Naive thymus-derived CD8-positive, alpha-beta T cell (primary cell): ENCODE results near the gene GAS7. TPM values are rescaled to one million over a fixed set of nuclear protein-coding genes. Genes with fewer than 3 reads are reported as not detected.

Experiments used
- ATAC-seq, 2 donors: fragments of 150-1000 bp; cut with Tn5 transposase in 1 of 2; sonication (Bioruptor Pico), chemical (Tn5 transposase) in 1 of 2; 1 replicate in 1 of 2; 2 replicates in 1 of 2; pipeline ENCODE4 v1.10.0; 2021; ENCODE audit warnings: mild to moderate bottlenecking in 2 of 2, moderate library complexity in 2 of 2
- POLR2A ChIA-PET: fragments of 350-600 bp; sonication (Branson Sonifier 250); formaldehyde crosslinking; loops from one replicate; lab custom pipeline; 2021; ENCODE audit warnings: antibody characterized with exemption; lab: Charles Lee
- DNase-seq, 10 donors: peaks; one replicate each; pipeline versions ENCODE4 v3.0.0 to v3.0.0-alpha.2; 2020 to 2022
- H3K27ac Mint-ChIP-seq, 10 donors: one replicate each; pipeline ENCODE4 v1.8.0; 2020 to 2022; ENCODE audit warnings: mild to moderate bottlenecking in 10 of 10, mixed read lengths in 10 of 10, moderate library complexity in 4 of 10, inconsistent platforms in 1 of 10
- H3K27me3 Mint-ChIP-seq, 5 donors: one replicate each; pipeline ENCODE4 v1.8.0; 2021 to 2022; ENCODE audit warnings: mixed read lengths in 5 of 5
- H3K36me3 Mint-ChIP-seq, 3 donors: one replicate each; pipeline ENCODE4 v1.8.0; 2020 to 2022; ENCODE audit warnings: mixed read lengths in 3 of 3, mild to moderate bottlenecking in 2 of 3, inconsistent platforms in 1 of 3
- H3K4me1 Mint-ChIP-seq, 4 donors: one replicate each; pipeline ENCODE4 v1.8.0; 2021 to 2022; ENCODE audit warnings: mixed read lengths in 4 of 4
- H3K4me3 Mint-ChIP-seq, 10 donors: one replicate each; pipeline ENCODE4 v1.8.0; 2020 to 2022; ENCODE audit warnings: mild to moderate bottlenecking in 10 of 10, mixed read lengths in 10 of 10, moderate library complexity in 6 of 10, inconsistent platforms in 1 of 10
- H3K9me3 Mint-ChIP-seq, 9 donors: one replicate each; pipeline ENCODE4 v1.8.0; 2020 to 2022; ENCODE audit warnings: mixed read lengths in 9 of 9, mild to moderate bottlenecking in 3 of 9, inconsistent platforms in 1 of 9, moderate library complexity in 1 of 9
- polyA plus RNA-seq, 3 donors: library from polyadenylated mRNA; unstranded; fragments of 300-500 nt; fragmentation: Illumina TruSeq; gene quantifications; one replicate each; pipeline ENCODE4 v1.2.3, GENCODE V29; 2021
- total RNA-seq, 8 experiments: library from RNA in 2 of 8; stranded (reverse) in 2 of 8; gene quantifications; one replicate each; pipeline ENCODE4 v1.2.3 and lab custom pipeline; 2021 to 2026

GAS7 gene
- total and polyA plus RNA-seq, 5 experiments from 2014 or later: 0.05 to 2.1 (median 1.4) TPM; not detected in 1

- Mint-ChIP-seq H3K27me3 (peaks cover 9 to 37% (median 17%) of the 10 kb centered on the region in 5 donors), H3K4me1 (no peaks in the 10 kb centered on the region), H3K27ac (no peak overlapping the region), H3K9me3 (no peaks in the 10 kb centered on the region), H3K36me3 (no peaks in the 10 kb centered on the region), H3K4me3 (no peak overlapping the region)
- DNase-seq (no peak), ATAC-seq (no peak)
- POLR2A ChIA-PET: no interaction called here
These were observed 304.2 kb downstream of the GAS7 start for GRCh38 chr17:9894231-9894630.

DNA sequence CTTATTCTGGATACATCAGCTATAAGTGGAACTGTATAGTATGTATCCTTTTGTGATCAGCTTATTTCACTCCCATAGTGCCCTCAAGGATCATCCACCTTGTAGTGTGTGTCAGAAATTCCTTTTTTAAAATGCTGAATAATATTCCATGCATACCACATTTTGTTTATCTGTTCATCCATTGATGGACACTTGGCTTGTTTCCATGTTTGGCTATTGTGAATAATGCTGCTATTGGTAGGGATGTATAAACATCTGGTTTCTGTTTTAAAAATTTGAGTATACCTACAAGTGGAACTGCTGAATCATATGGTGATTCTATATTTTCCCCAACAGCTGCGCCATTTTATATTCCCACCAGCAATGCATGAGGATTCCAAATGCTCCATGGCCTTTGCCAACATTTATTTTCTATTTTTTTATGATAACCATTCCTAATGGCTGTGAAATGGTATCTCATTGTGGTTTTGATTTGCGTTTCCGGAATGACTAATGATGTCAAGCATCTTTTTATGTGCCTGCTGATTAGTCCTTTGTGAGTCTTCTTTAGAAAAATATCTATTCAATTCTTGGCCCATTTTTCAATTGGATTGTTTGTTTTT lies 304.9 kb downstream of the GAS7 start:
- Mint-ChIP-seq H3K27ac (no peak overlapping the region), H3K9me3 (no peaks in the 10 kb centered on the region), H3K4me3 (no peak overlapping the region), H3K27me3 (peaks cover 9 to 37% (median 15%) of the 10 kb centered on the region in 5 donors), H3K4me1 (no peaks in the 10 kb centered on the region), H3K36me3 (no peaks in the 10 kb centered on the region)
- POLR2A ChIA-PET: no interaction called here
- DNase-seq (no peak), ATAC-seq (no peak)

- Mint-ChIP-seq H3K4me1 (no peaks in the 10 kb centered on the region), H3K9me3 (peaks cover 0 to 2% (median 0%) of the 10 kb centered on the region in 9 donors), H3K27me3 (peaks cover 4 to 18% (median 11%) of the 10 kb centered on the region in 5 donors), H3K36me3 (no peaks in the 10 kb centered on the region), H3K4me3 (no peak overlapping the region), H3K27ac (no peak overlapping the region)
- ATAC-seq: no peak
- no peak for DNase-seq
- POLR2A ChIA-PET: no interaction called here
These were observed 308.3 kb downstream of the GAS7 start for GRCh38 chr17:9890124-9890523.

- no peak for DNase-seq
- Mint-ChIP-seq H3K36me3 (peaks cover 0 to 8% (median 0%) of the 10 kb centered on the region in 3 donors), H3K27ac (no peak overlapping the region), H3K4me3 (no peak overlapping the region), H3K27me3 (peaks cover 0 to 9% (median 5%) of the 10 kb centered on the region in 5 donors), H3K9me3 (peaks cover 2 to 18% (median 14%) of the 10 kb centered on the region in 9 donors), H3K4me1 (no peaks in the 10 kb centered on the region)
- no peak for ATAC-seq
- POLR2A ChIA-PET: no interaction called here
These were observed 310.9 kb downstream of the GAS7 start for GRCh38 chr17:9887508-9887907.

- Mint-ChIP-seq H3K4me1 (no peaks in the 10 kb centered on the region), H3K9me3 (peaks cover 6 to 30% (median 22%) of the 10 kb centered on the region in 9 donors), H3K27me3 (peaks cover 0 to 6% (median 3%) of the 10 kb centered on the region in 5 donors), H3K27ac (no peak overlapping the region), H3K4me3 (no peak overlapping the region), H3K36me3 (peaks cover 0 to 18% (median 0%) of the 10 kb centered on the region in 3 donors)
- ATAC-seq (no peak), DNase-seq (no peak)
- POLR2A ChIA-PET: no interaction called here
These were observed 312.1 kb downstream of the GAS7 start for GRCh38 chr17:9886141-9886930.

DNA sequence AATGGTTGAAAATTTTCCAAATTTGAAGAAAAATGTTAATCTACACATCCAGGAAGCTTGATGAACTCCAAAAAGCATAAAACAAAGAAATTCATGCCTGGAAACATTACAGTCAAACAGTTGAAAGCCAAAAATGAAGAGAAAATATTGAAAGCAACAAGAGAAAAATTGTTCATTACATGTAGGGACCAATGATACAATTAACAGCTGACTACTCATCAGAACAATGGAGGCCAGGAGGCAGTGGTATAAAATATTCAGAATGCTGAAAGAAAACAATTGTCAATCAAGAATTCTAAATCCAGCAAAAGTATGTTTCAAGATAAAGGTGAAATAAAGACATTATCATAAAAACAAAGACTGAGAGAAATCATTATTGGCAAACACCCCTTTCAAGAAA lies 315.0 kb downstream of the GAS7 start:
- Mint-ChIP-seq H3K27me3 (peaks cover 0 to 12% (median 0%) of the 10 kb centered on the region in 5 donors), H3K9me3 (peaks cover 6 to 42% (median 29%) of the 10 kb centered on the region in 9 donors), H3K4me1 (no peaks in the 10 kb centered on the region), H3K4me3 (no peak overlapping the region), H3K36me3 (peaks cover 0 to 26% (median 0%) of the 10 kb centered on the region in 3 donors), H3K27ac (no peak overlapping the region)
- ATAC-seq: no peak
- POLR2A ChIA-PET: no interaction called here
- no peak for DNase-seq

DNA sequence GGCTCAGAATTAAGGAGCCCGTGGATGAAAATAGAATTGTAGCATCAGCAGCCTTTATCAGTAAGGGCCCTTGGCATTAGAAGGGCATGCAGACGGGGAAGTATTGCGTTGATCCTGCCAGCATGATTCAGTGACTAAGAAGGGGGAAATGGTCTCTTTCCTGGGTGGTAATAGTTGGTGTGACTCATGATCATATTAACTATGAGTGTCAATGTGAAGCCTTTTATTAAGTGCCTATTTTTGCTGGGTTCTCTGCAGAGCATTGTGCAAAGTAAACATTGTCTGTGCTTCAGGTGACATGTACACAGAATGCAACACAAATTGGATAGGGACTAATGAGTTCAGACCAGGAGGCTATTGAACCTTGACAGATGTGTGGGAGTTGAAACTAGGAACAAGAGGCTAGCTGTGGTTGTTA lies 317.8 kb downstream of the GAS7 start:
- Mint-ChIP-seq H3K27ac (no peak overlapping the region), H3K4me3 (no peak overlapping the region), H3K27me3 (peaks cover 0 to 18% (median 6%) of the 10 kb centered on the region in 5 donors), H3K36me3 (peaks cover 0 to 26% (median 0%) of the 10 kb centered on the region in 3 donors), H3K4me1 (no peaks in the 10 kb centered on the region), H3K9me3 (peaks cover 6 to 42% (median 29%) of the 10 kb centered on the region in 9 donors)
- POLR2A ChIA-PET: no interaction called here
- DNase-seq: no peak
- no peak for ATAC-seq

GRCh38 chr17:9878786-9879525 lies 319.4 kb downstream of the GAS7 start:
- Mint-ChIP-seq H3K4me3 (no peak overlapping the region), H3K36me3 (peaks cover 0 to 26% (median 0%) of the 10 kb centered on the region in 3 donors), H3K27me3 (peaks cover 0 to 30% (median 12%) of the 10 kb centered on the region in 5 donors), H3K27ac (no peak overlapping the region), H3K4me1 (no peaks in the 10 kb centered on the region), H3K9me3 (peaks cover 6 to 38% (median 24%) of the 10 kb centered on the region in 9 donors)
- ATAC-seq (no peak), DNase-seq (no peak)
- POLR2A ChIA-PET: no interaction called here

- no peaks in the 10 kb centered on the region for H3K4me1 Mint-ChIP-seq
- H3K36me3 Mint-ChIP-seq: peaks cover 0 to 22% (median 0%) of the 10 kb centered on the region in 3 donors
- POLR2A ChIA-PET: no interaction called here
- peaks cover 5 to 32% (median 20%) of the 10 kb centered on the region in 9 donors for H3K9me3 Mint-ChIP-seq
- H3K27me3 Mint-ChIP-seq: peaks cover 0 to 30% (median 12%) of the 10 kb centered on the region in 5 donors
- DNase-seq (no peak), ATAC-seq (no peak)
- H3K4me3 Mint-ChIP-seq: no peak overlapping the region
- no peak overlapping the region for H3K27ac Mint-ChIP-seq
These were observed 320.1 kb downstream of the GAS7 start for GRCh38 chr17:9878356-9878755.

DNA sequence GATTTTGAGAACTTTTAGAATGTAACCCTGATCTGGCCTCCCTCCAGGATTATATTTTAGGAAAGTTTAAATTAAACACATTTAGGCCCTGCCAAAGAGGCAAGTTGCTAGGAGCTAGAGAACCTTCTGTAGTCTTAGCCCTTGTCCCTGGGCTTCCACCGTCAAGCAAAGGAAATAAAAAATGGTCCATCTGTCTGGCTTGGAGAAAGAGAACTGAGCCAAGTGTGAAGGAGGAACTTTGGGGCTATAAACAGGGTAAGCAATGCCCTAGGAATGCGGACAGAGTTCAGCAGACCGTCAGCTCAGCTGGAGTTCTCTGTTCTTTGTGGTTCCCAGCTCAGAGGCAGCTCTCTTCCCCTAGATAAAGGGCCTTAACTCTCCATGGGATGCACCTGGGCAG lies 323.0 kb downstream of the GAS7 start:
- Mint-ChIP-seq H3K4me1 (no peaks in the 10 kb centered on the region), H3K9me3 (peaks cover 0 to 7% (median 0%) of the 10 kb centered on the region in 9 donors), H3K27ac (no peak overlapping the region), H3K27me3 (peaks cover 0 to 30% (median 16%) of the 10 kb centered on the region in 5 donors), H3K36me3 (peaks cover 0 to 8% (median 0%) of the 10 kb centered on the region in 3 donors), H3K4me3 (no peak overlapping the region)
- ATAC-seq: no peak
- POLR2A ChIA-PET: no interaction called here
- DNase-seq: no peak

DNA sequence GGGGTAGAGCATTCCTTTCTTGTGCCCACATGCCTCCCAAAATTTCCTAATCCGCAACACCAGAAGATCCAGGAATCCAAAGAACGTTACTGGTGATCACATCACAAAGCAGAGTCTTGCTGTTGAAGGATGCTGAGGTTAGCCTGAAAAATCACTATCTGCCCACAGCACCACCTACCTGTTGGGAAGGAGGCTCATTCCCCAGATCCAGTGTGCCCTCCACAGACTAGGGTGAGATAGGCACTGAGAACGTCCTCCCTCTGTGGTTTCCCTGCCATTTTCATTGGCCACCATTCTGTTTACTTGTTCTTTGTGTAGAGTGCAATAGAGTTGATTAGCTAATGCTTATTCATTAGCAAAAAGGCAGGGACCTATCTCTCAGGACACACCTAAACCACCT lies 323.7 kb downstream of the GAS7 start:
- Mint-ChIP-seq H3K9me3 (peaks cover 0 to under 1% (median 0%) of the 10 kb centered on the region in 9 donors), H3K4me3 (no peak overlapping the region), H3K36me3 (peaks cover 0 to 2% (median 0%) of the 10 kb centered on the region in 3 donors), H3K27ac (no peak overlapping the region), H3K27me3 (peaks cover 1 to 30% (median 11%) of the 10 kb centered on the region in 5 donors), H3K4me1 (no peaks in the 10 kb centered on the region)
- POLR2A ChIA-PET: no interaction called here
- ATAC-seq (no peak), DNase-seq (no peak)

DNA sequence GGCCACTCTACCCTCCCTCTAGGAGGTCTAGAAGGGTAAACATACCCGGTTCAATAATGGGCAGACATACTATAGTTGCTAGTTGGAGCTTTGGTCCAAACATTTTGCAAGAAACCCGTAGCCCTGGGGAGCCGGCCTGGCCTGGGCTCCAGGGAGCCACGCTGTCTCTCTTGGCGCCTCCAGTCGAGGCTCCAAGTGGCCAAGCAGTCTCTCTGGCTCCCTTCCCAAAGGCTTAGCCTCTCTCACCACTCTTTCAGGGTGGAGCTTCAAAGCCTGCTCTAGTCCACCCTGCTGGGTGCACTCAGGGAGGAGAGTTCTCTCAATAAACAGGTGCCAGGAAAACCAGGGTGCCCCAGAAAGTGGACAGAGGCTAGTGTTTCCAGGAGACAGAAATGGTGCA lies 325.6 kb downstream of the GAS7 start:
- ATAC-seq (no peak), DNase-seq (no peak)
- Mint-ChIP-seq H3K9me3 (no peaks in the 10 kb centered on the region), H3K27me3 (peaks cover 1 to 30% (median 15%) of the 10 kb centered on the region in 5 donors), H3K4me3 (no peak overlapping the region), H3K27ac (peak overlapping the region in 1 of 10 donors; percentile 37), H3K4me1 (no peaks in the 10 kb centered on the region), H3K36me3 (no peaks in the 10 kb centered on the region)
- POLR2A ChIA-PET: no interaction called here
